Tibial nerve (tissue), 4 donors: Measurements from ENCODE around the gene LRIG2. TPM values are rescaled to one million over a fixed set of nuclear protein-coding genes. Genes with fewer than 3 reads are reported as not detected.
"Not testable (repeated sequence)": the region's sequence is repeated elsewhere in the genome, so short reads cannot be mapped to it uniquely, and the experiment has no call there.

Source experiments
- DNase-seq, 2 donors: peaks; one replicate each; pipeline ENCODE4 v3.0.0-alpha.2; 2019; ENCODE audit warnings: low spot score in 2 of 2
- H3K27ac ChIP-seq, 4 donors: fragments of 200-600 bp; sonication (generic) in 3 of 4; one replicate each; pipeline ENCODE4 v1.5.1; 2017 to 2019; ENCODE audit warnings: mild to moderate bottlenecking in 1 of 4
- H3K27me3 ChIP-seq, 2 donors: fragments of 200-600 bp; sonication (generic) in 1 of 2; one replicate each; pipeline versions ENCODE4 v1.5.1 to v1.6.0; 2017 to 2019
- H3K36me3 ChIP-seq, 3 donors: fragments of 200-600 bp; sonication (generic); one replicate each; pipeline ENCODE4 v1.5.1; 2018 to 2019
- H3K4me1 ChIP-seq, 4 donors: fragments of 200-600 bp; sonication (generic) in 3 of 4; one replicate each; pipeline ENCODE4 v1.5.1; 2017 to 2019
- H3K4me3 ChIP-seq, 4 donors: fragments of 200-600 bp; sonication (generic) in 3 of 4; one replicate each; pipeline ENCODE4 v1.5.1; 2017 to 2019; ENCODE audit warnings: mild to moderate bottlenecking in 1 of 4, moderate library complexity in 1 of 4
- H3K9me3 ChIP-seq, 4 donors: fragments of 200-600 bp; sonication (generic) in 3 of 4; one replicate each; pipeline ENCODE4 v1.5.1; 2017 to 2019
- EP300 ChIP-seq, 2 donors: sonication (generic); formaldehyde crosslinking; IDR thresholded peaks; one replicate each; pipeline ENCODE4 v1.6.1; 2017; ENCODE audit warnings: antibody characterized with exemption in 2 of 2, mild to moderate bottlenecking in 1 of 2
- POLR2A ChIP-seq, 2 donors: fragments of 450-650 bp; IDR thresholded peaks; one replicate each; pipeline ENCODE4 v1.6.1; 2017; ENCODE audit warnings: antibody characterized with exemption in 2 of 2, mild to moderate bottlenecking in 2 of 2, moderate library complexity in 2 of 2
- WGBS, 2 donors: methylation state at CpG; one replicate each; pipeline ENCODE4 v1.1.5; 2018; 5-methylcytosine and 5-hydroxymethylcytosine counted together
- total RNA-seq, 4 donors: library from RNA; depleted of rRNA; stranded (reverse); fragments of >200 nt; gene quantifications; one replicate each; pipeline ENCODE4 v1.1.0, GENCODE V29; 2016
- TF ChIP-seq, protein P1 (sequence below), 5 experiments: fragments of 200-600 bp in 3 of 5; fragments of 450-650 bp in 2 of 5; sonication (generic) in 3 of 5; IDR thresholded peaks; one replicate each; pipeline ENCODE4 v1.5.1; 2016 to 2019; ENCODE audit warnings: antibody characterized with exemption in 5 of 5, mild to moderate bottlenecking in 3 of 5, moderate library complexity in 2 of 5

LRIG2 gene
- total RNA-seq, 4 donors from 2014 or later, result 22.2 to 75.9 (median 25.3) TPM

DNA sequence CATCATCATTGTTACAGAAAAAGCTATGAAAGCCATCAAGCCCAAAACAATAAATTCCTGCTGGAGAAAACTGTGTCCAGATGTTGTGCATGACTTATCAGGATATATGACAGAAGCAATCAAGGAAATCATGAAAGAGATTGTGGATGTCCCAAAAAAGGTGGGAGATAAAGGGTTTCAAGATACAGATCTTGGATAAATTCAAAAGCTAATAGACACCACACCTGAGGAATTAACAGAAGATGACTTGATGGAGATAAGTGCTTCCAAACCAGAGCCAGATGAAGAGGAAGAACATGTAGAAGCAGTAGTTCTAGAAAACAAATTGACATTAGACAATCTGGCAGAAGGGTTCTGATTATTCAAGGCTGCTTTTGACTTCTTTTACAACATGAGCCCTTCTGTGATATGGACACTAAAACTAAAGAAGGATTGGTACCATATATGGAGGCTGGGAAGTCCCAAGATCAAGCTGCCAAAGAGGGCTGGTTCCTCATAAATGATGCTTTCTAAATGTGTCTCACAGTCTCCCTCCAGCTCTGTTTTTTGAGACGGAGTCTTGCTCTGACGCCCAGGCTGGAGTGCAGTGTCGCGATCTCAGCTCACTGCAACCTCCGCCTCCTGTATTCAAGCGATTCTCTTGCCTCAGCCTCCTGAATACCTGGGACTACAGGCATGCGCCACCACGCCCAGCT is 32.1 kb upstream of the LRIG2 start:
- Histone ChIP-seq H3K4me3 (no peak overlapping the region), H3K36me3 (no peaks in the 10 kb centered on the region), H3K27ac (no peak overlapping the region), H3K9me3 (no peaks in the 10 kb centered on the region), H3K4me1 (peaks cover 0 to 25% (median 9%) of the 10 kb centered on the region in 4 donors), H3K27me3 (no peaks in the 10 kb centered on the region)
- TF ChIP-seq, protein P1, sequence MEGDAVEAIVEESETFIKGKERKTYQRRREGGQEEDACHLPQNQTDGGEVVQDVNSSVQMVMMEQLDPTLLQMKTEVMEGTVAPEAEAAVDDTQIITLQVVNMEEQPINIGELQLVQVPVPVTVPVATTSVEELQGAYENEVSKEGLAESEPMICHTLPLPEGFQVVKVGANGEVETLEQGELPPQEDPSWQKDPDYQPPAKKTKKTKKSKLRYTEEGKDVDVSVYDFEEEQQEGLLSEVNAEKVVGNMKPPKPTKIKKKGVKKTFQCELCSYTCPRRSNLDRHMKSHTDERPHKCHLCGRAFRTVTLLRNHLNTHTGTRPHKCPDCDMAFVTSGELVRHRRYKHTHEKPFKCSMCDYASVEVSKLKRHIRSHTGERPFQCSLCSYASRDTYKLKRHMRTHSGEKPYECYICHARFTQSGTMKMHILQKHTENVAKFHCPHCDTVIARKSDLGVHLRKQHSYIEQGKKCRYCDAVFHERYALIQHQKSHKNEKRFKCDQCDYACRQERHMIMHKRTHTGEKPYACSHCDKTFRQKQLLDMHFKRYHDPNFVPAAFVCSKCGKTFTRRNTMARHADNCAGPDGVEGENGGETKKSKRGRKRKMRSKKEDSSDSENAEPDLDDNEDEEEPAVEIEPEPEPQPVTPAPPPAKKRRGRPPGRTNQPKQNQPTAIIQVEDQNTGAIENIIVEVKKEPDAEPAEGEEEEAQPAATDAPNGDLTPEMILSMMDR (IDR thresholded peaks at IDR 0.05), result no peak
- no peak for TF ChIP-seq EP300 (IDR thresholded peaks at IDR 0.05)
- TF ChIP-seq POLR2A (IDR thresholded peaks at IDR 0.05), result no peak
- DNase-seq, result no peak
- 68 to 91% methylated on average over 8 of the region's 8 CpGs for WGBS, 2 donors

GRCh38 chr1:113041569-113042284 is 31.3 kb upstream of the LRIG2 start:
- Histone ChIP-seq H3K27ac (peak overlapping the region in 2 of 4 donors; percentile 48 to 64), H3K27me3 (no peaks in the 10 kb centered on the region), H3K4me1 (peaks cover 0 to 25% (median 9%) of the 10 kb centered on the region in 4 donors), H3K36me3 (no peaks in the 10 kb centered on the region), H3K9me3 (no peaks in the 10 kb centered on the region), H3K4me3 (no peak overlapping the region)
- TF ChIP-seq, protein P1 (IDR thresholded peaks at IDR 0.05), result no peak
- TF ChIP-seq EP300 (IDR thresholded peaks at IDR 0.05), result no peak
- no peak for TF ChIP-seq POLR2A (IDR thresholded peaks at IDR 0.05)
- no peak for DNase-seq
- 0 to 75% methylated on average over 1 of the region's 1 CpG for WGBS, 2 donors

DNA sequence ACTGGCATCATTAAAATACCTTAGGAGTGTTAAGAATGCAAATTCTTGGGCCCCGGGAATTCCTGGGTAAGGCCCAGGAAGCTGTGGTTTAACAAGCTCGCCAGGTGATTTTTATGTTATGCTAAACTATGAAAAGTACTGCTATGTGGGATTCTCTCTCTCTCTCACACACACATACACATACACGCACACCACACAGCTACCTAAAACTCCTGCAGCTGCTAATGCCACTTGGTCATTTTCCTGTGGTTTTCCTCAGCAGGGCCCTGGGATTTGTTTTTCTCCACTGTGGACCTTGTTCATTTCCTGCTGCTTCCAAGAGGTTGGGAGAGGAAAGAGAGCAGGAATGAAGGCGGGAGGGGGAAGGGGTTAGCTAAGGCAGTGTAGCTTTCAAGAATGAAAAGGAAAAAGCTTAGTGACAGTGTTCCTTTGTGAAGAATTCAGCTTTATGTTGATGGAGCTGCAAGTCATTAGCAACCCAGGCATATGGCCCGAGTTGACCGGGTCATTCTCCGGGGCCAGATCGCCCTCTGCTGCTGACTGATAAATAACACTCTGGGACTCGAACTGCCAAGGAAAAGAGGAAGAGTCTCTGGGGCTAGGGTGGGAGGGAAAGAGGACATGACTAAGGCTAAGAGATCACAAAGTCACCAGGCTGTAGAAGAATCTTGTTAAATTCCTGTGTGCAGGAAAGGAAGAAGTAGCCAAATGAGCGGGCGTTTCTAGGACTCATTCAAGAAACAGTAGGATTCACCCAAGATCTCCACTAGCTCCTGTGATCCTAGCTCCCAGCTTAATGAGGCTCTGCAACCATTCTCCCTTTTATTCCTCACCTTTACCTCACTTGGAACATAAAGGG is 30.5 kb upstream of the LRIG2 start:
- peak; percentile 49 to 81 for DNase-seq
- 12 to 13% methylated on average over 11 of the region's 11 CpGs for WGBS, 2 donors
- H3K9me3 ChIP-seq, result no peaks in the 10 kb centered on the region

DNA sequence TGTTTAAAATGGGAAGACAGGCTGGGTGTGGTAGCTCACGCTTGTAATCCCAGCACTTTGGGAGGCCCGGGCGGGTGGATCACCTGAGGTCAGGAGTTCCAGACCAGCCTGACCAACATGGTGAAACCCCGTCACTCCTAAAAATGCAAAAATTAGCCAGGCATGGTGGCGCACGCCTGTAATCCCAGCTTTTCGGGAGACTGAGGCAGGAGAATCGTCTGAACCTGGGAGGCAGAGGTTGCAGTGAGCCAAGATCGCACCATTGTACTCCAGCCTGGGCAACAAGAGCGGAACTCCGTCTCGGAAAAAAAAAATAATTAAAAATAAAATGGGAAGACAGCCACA is 29.9 kb upstream of the LRIG2 start:
- not testable (repeated sequence) for H3K9me3 ChIP-seq, H3K36me3 ChIP-seq, H3K27me3 ChIP-seq, H3K4me3 ChIP-seq, DNase-seq
- Histone ChIP-seq H3K27ac (peak overlapping the region in 2 of 4 donors; percentile 48 to 64), H3K4me1 (peaks cover 0 to 25% (median 9%) of the 10 kb centered on the region in 4 donors)
- WGBS, 2 donors, result 63 to 66% methylated on average over 12 of the region's 12 CpGs

More for the DNA sequence above, 30.5 kb upstream of the LRIG2 start:
- H3K4me1 ChIP-seq, result peaks cover 0 to 25% (median 9%) of the 10 kb centered on the region in 4 donors
- H3K4me3 ChIP-seq, result no peak overlapping the region
- no peak for TF ChIP-seq POLR2A (IDR thresholded peaks at IDR 0.05)
- TF ChIP-seq, protein P1 (IDR thresholded peaks at IDR 0.05), result peak; percentile 32 to 79 (median 56)
- TF ChIP-seq EP300 (IDR thresholded peaks at IDR 0.05), result peak in 1 of 2 donors; percentile 29
- H3K27ac ChIP-seq, result peak overlapping the region in 2 of 4 donors; percentile 48 to 64
- no peaks in the 10 kb centered on the region for H3K36me3 ChIP-seq
- H3K27me3 ChIP-seq, result no peaks in the 10 kb centered on the region

DNA sequence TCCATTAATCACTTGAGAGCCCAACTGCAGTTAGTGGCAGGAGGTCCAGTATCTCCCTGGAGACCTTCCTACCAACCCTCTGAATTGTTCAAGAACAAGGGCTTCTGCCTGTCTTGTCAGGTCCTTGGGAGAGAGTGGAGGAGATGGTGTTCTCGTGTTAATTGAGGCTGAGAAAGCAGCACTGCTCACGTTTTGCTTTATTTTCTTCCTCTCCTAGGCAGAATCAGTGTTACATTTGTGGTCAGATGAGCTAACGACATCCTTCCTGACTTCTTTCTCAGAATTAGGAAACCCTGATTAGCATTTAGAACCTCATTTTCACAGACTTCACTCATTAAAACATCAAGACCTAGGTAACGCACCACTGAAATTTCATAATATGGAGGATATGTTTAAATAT is 26.4 kb upstream of the LRIG2 start:
- no peak for DNase-seq
- TF ChIP-seq EP300 (IDR thresholded peaks at IDR 0.05), result no peak
- no peak for TF ChIP-seq POLR2A (IDR thresholded peaks at IDR 0.05)
- TF ChIP-seq, protein P1 (IDR thresholded peaks at IDR 0.05), result no peak
- WGBS, 2 donors, result 64 to 73% methylated on average over 4 of the region's 4 CpGs
- Histone ChIP-seq H3K27ac (no peak overlapping the region), H3K9me3 (no peaks in the 10 kb centered on the region), H3K4me3 (no peak overlapping the region), H3K4me1 (peaks cover 0 to 24% (median 9%) of the 10 kb centered on the region in 4 donors), H3K36me3 (no peaks in the 10 kb centered on the region), H3K27me3 (no peaks in the 10 kb centered on the region)
